Neural progenitor cell (in vitro differentiated cells): ENCODE results near the gene SERGEF. TPM values are rescaled to one million over a fixed set of nuclear protein-coding genes. Genes with fewer than 3 reads are reported as not detected.

Experiments used
- DNase-seq: peaks from one replicate; pipeline ENCODE4 v3.0.0-alpha.2; 2016; ENCODE audit warnings: low spot score
- H2AFZ ChIP-seq: fragments of 200-600 bp; sonication (generic); replicated peaks from 2 replicates; pipeline ENCODE4 v1.6.1; 2016; ENCODE audit warnings: antibody characterized with exemption
- H3F3A ChIP-seq: fragments of 200-600 bp; sonication (generic); 2 replicates; pipeline ENCODE4 v1.6.1; 2016; ENCODE audit warnings: antibody characterized with exemption, low read depth
- H3K27ac ChIP-seq: fragments of 200-600 bp; sonication (generic); 2 replicates; pipeline ENCODE4 v1.5.1; 2016; ENCODE audit warnings: mild to moderate bottlenecking
- H3K27me3 ChIP-seq: fragments of 200-600 bp; sonication (generic); 2 replicates; pipeline ENCODE4 v1.6.1; 2016; ENCODE audit warnings: mild to moderate bottlenecking, moderate library complexity
- H3K36me3 ChIP-seq: fragments of 200-600 bp; sonication (generic); 2 replicates; pipeline ENCODE4 v1.5.1; 2016
- H3K4me1 ChIP-seq: fragments of 200-600 bp; sonication (generic); 2 replicates; pipeline ENCODE4 v1.6.1; 2016; ENCODE audit warnings: mixed run types
- H3K4me2 ChIP-seq: fragments of 200-600 bp; sonication (generic); 2 replicates; pipeline ENCODE4 v1.6.1; 2016
- H3K4me3 ChIP-seq: fragments of 200-600 bp; sonication (generic); 2 replicates; pipeline ENCODE4 v1.5.1; 2016
- H3K79me2 ChIP-seq: fragments of 200-600 bp; sonication (generic); 2 replicates; pipeline ENCODE4 v1.6.1; 2016; ENCODE audit warnings: low read depth
- H3K9ac ChIP-seq: fragments of 200-600 bp; sonication (generic); 2 replicates; pipeline ENCODE4 v1.6.1; 2016
- H3K9me3 ChIP-seq: fragments of 200-600 bp; sonication (generic); 2 replicates; pipeline ENCODE4 v1.5.1; 2016; ENCODE audit warnings: low read depth
- H4K20me1 ChIP-seq: fragments of 200-600 bp; sonication (generic); 2 replicates; pipeline ENCODE4 v1.6.1; 2016; ENCODE audit warnings: low read depth
- H3K27ac Mint-ChIP-seq: 3 replicates; pipeline ENCODE4 v1.8.0; 2021; ENCODE audit warnings: mixed read lengths
- H3K27me3 Mint-ChIP-seq: 2 replicates; pipeline ENCODE4 v1.8.0; 2022; ENCODE audit warnings: low read depth, mild to moderate bottlenecking, inconsistent platforms, moderate library complexity, mixed read lengths; ENCODE audit not compliant: insufficient read depth
- H3K36me3 Mint-ChIP-seq: 3 replicates; pipeline ENCODE4 v1.8.0; 2021; ENCODE audit warnings: mixed read lengths
- H3K4me1 Mint-ChIP-seq: 3 replicates; pipeline ENCODE4 v1.8.0; 2021; ENCODE audit warnings: mixed read lengths
- H3K4me3 Mint-ChIP-seq: 3 replicates; pipeline ENCODE4 v1.8.0; 2021; ENCODE audit warnings: mild to moderate bottlenecking, moderate library complexity, mixed read lengths
- H3K9me3 Mint-ChIP-seq: 3 replicates; pipeline ENCODE4 v1.8.0; 2020; ENCODE audit warnings: mixed read lengths
- EZH2 ChIP-seq: fragments of 200-600 bp; sonication (generic); IDR thresholded peaks from 2 replicates; pipeline ENCODE4 v1.6.1; 2017; ENCODE audit warnings: antibody characterized with exemption, mild to moderate bottlenecking, moderate library complexity
- EZH2phosphoT487 ChIP-seq: fragments of 200-600 bp; sonication (generic); IDR thresholded peaks from 2 replicates; pipeline ENCODE4 v1.6.1; 2017; ENCODE audit warnings: antibody characterized with exemption
- total RNA-seq: library from RNA; depleted of rRNA; stranded (reverse); fragments of >200 nt; gene quantifications from 2 replicates; pipeline ENCODE4 v1.2.3, GENCODE V29; 2015; ENCODE audit warnings: low replicate concordance
- TF ChIP-seq, protein P1 (sequence below): fragments of 200-600 bp; sonication (generic); IDR thresholded peaks from 2 replicates; pipeline ENCODE4 v1.5.1; 2017; ENCODE audit warnings: antibody characterized with exemption, mild to moderate bottlenecking

Gene SERGEF
- total RNA-seq, 1 donor from 2014 or later = 35.1 TPM

DNA sequence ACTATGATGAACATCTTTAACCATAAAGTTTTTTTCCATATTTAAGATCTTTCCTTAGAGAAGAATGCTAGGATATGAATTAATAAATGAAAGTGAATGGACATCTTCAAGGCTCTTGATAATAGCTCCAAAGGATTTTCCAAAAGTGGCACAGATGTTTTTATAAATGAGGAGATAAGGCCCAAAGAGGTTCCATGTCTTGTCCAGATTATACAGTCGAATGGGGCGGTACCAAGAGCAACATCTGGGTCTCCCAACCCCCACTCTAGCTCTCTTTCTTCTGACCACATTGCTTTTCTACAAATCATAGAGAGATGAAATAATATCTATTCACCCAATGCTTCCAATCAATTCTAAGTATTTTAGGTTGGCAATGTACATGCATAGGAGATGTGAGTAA lies 164.1 kb downstream of the SERGEF start:
- Histone ChIP-seq H3F3A (no peaks in the 10 kb centered on the region), H4K20me1 (peaks cover 6% of the 10 kb centered on the region), H3K4me3 (no peak overlapping the region), H3K4me2 (no peak overlapping the region), H3K27ac (no peak overlapping the region), H3K9ac (no peak overlapping the region), H3K36me3 (no peaks in the 10 kb centered on the region), H2AFZ (no peak overlapping the region), H3K27me3 (no peaks in the 10 kb centered on the region), H3K4me1 (peaks cover 13% of the 10 kb centered on the region), H3K9me3 (no peaks in the 10 kb centered on the region), H3K79me2 (no peaks in the 10 kb centered on the region)
- Mint-ChIP-seq H3K27ac (no peak overlapping the region), H3K4me3 (no peak overlapping the region), H3K9me3 (no peaks in the 10 kb centered on the region), H3K36me3 (no peaks in the 10 kb centered on the region), H3K4me1 (peaks cover 10% of the 10 kb centered on the region), H3K27me3 (no peaks in the 10 kb centered on the region)
- DNase-seq = no peak
- no peak for TF ChIP-seq EZH2phosphoT487

DNA sequence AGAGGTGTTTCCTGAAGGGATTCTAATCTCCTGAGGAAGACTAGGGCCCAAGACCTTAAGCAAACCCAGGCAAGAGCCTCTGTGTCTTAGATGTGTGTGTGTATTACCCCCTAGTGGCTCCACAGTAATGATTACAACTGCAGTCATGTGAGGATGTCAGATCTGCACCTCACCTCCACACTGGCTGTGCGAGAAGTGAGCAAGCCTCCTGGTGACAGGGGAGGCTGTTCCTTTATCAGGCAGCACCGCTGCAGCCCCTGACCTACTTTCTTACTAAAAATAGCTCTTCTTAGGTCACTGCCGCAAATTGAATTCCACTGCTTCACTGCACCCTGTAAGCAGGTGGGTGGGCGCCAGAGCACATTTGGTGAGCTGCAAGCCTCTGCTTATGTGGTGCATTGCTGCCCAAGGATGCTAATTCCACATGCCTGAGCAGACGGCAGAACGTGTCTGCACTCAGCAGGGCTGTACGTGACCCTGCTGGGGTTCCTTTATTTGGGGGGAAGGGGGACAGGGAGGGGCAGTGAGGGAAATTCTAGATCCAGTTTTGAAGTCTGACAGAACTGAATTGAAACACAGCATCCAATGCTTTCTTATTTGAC lies 165.9 kb downstream of the SERGEF start:
- H3K36me3 Mint-ChIP-seq = no peaks in the 10 kb centered on the region

DNA sequence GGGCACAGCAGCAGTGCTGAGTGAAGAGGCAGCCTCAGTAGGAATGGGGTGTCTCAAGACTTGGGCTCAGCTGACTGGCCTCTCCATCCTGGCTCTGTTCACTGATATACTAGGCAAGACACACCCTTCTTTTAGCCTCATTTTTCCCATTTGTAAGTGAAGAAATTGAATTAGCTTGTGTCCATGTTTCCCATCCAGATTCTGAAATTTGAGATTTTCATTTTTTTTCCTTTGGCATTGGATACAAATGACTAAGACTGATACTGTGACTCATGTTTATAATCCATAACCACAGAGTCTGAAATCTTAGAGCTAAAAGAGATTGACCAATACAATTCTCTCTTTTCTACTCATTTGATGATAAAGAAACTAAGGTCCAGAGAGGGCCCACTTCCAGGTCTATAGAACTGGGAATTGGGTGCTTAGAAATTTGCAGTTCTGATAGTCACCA lies 167.4 kb downstream of the SERGEF start:
- DNase-seq = no peak
- Histone ChIP-seq H3K4me1 (peaks cover 13% of the 10 kb centered on the region), H3K4me3 (no peak overlapping the region), H3K9ac (no peak overlapping the region), H3K9me3 (no peaks in the 10 kb centered on the region), H3F3A (no peaks in the 10 kb centered on the region), H3K4me2 (no peak overlapping the region), H3K27me3 (no peaks in the 10 kb centered on the region), H4K20me1 (peaks cover 6% of the 10 kb centered on the region), H2AFZ (no peak overlapping the region), H3K27ac (no peak overlapping the region), H3K36me3 (no peaks in the 10 kb centered on the region), H3K79me2 (no peaks in the 10 kb centered on the region)
- no peaks in the 10 kb centered on the region for H3K36me3 Mint-ChIP-seq
- H3K4me3 Mint-ChIP-seq = no peak overlapping the region
- H3K27ac Mint-ChIP-seq = no peak overlapping the region
- TF ChIP-seq, protein P1, sequence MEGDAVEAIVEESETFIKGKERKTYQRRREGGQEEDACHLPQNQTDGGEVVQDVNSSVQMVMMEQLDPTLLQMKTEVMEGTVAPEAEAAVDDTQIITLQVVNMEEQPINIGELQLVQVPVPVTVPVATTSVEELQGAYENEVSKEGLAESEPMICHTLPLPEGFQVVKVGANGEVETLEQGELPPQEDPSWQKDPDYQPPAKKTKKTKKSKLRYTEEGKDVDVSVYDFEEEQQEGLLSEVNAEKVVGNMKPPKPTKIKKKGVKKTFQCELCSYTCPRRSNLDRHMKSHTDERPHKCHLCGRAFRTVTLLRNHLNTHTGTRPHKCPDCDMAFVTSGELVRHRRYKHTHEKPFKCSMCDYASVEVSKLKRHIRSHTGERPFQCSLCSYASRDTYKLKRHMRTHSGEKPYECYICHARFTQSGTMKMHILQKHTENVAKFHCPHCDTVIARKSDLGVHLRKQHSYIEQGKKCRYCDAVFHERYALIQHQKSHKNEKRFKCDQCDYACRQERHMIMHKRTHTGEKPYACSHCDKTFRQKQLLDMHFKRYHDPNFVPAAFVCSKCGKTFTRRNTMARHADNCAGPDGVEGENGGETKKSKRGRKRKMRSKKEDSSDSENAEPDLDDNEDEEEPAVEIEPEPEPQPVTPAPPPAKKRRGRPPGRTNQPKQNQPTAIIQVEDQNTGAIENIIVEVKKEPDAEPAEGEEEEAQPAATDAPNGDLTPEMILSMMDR = no peak
- TF ChIP-seq EZH2 = no peak
- TF ChIP-seq EZH2phosphoT487 = no peak
- H3K4me1 Mint-ChIP-seq = peaks cover 26% of the 10 kb centered on the region
- no peaks in the 10 kb centered on the region for H3K9me3 Mint-ChIP-seq
- H3K27me3 Mint-ChIP-seq = no peaks in the 10 kb centered on the region

More for the DNA sequence above, 165.9 kb downstream of the SERGEF start:
- Mint-ChIP-seq H3K9me3 (no peaks in the 10 kb centered on the region), H3K27me3 (no peaks in the 10 kb centered on the region), H3K4me1 (peaks cover 17% of the 10 kb centered on the region), H3K27ac (no peak overlapping the region), H3K4me3 (no peak overlapping the region)
- Histone ChIP-seq H3K9ac (no peak overlapping the region), H3K9me3 (no peaks in the 10 kb centered on the region), H3K4me2 (no peak overlapping the region), H2AFZ (no peak overlapping the region), H4K20me1 (peaks cover 6% of the 10 kb centered on the region), H3K27ac (no peak overlapping the region), H3K79me2 (no peaks in the 10 kb centered on the region), H3K36me3 (no peaks in the 10 kb centered on the region), H3K4me1 (peaks cover 13% of the 10 kb centered on the region), H3K4me3 (no peak overlapping the region), H3K27me3 (no peaks in the 10 kb centered on the region), H3F3A (no peaks in the 10 kb centered on the region)
- no peak for TF ChIP-seq EZH2phosphoT487
- TF ChIP-seq, protein P1 = peak; percentile 16
- DNase-seq = peak; percentile 29

DNA sequence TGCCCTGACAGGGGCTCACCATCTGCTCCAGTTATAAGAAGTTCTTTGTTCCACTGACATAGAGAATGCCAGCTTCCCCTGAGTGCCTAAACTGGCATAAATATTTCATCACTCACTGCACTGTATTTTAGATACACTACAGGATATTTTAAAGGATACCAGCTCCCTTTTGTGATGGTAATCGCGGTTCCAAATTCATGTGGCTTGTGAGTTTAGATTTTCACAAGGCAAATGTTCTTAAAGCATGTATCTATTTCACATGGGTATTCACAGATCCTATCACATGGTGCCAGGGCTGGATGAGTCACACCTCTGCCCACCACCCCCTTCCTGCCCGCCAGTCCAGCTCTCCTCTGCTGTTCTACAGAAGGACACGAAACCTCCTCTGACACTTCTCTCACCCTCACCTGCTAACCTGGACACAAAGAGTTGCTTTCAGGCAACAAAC lies 172.7 kb downstream of the SERGEF start:
- no peaks in the 10 kb centered on the region for H3K4me1 ChIP-seq
- H3K4me3 ChIP-seq = no peak overlapping the region
- no peak for DNase-seq
- H3K9me3 ChIP-seq = no peaks in the 10 kb centered on the region
- Mint-ChIP-seq H3K27ac (no peak overlapping the region), H3K27me3 (peaks cover 2% of the 10 kb centered on the region), H3K9me3 (no peaks in the 10 kb centered on the region), H3K4me1 (peaks cover 16% of the 10 kb centered on the region), H3K4me3 (peak overlapping the region; percentile 36), H3K36me3 (no peaks in the 10 kb centered on the region)
- no peak overlapping the region for H3K27ac ChIP-seq
- no peaks in the 10 kb centered on the region for H4K20me1 ChIP-seq
- no peak overlapping the region for H3K9ac ChIP-seq
- no peaks in the 10 kb centered on the region for H3K27me3 ChIP-seq
- no peak overlapping the region for H3K4me2 ChIP-seq
- no peaks in the 10 kb centered on the region for H3K79me2 ChIP-seq
- no peaks in the 10 kb centered on the region for H3K36me3 ChIP-seq
- TF ChIP-seq EZH2 = no peak
- TF ChIP-seq, protein P1 = no peak
- TF ChIP-seq EZH2phosphoT487 = no peak
- no peak overlapping the region for H2AFZ ChIP-seq
- H3F3A ChIP-seq = no peaks in the 10 kb centered on the region
